Stimulated activated CD4-positive, alpha-beta T cell treated with anti-CD3 and anti-CD28 coated beads, Interleukin-15, amount 100 ng/mL, for 48 hours (primary cell): ENCODE data around the gene HTR5A.
"Not testable (repeated sequence)": the region's sequence is repeated elsewhere in the genome, so short reads cannot be mapped to it uniquely, and the experiment has no call there.

Experiments
- DNase-seq, 2 donors: peaks; one replicate each; pipeline ENCODE4 v3.0.0-alpha.2; 2020; ENCODE audit warnings: low read depth in 2 of 2

The HTR5A gene

DNA sequence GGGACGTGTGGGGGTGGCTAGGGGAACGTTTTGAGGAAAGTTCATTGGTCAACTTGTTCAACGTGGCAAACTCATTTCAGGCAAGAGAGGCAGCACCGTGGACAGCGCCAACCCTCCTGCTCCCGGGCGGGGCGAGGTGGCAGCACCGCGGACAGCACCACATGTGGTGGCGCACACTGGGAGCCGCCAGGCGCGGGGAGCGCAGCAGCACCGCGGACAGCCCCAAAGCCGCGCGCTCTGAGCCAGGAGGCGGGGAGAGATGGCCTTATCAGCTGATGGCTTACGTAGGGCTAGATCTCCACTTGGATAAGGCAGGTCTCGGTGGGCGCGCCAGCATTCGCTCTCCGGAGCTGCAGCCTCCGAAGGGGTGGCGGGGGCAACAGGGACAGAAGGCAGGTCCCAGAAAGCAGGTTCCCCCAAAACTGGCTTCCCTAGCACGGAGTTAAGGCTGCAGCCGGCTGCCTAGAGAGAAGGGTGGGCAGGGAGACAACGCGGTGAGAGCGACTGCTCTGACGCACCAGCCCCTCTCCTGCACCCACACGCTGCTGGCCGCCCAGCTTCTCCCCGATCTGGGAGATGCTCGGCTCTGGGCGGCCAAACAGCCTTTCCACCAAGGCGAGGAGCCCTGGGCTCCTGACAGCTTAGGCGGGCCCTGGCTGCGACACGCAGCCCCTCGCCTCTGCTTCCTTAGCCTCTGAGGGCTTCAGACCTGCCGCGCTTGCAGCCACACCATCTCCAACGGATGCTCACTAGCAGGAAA lies at the start of gene HTR5A:
TSS of gene HTR5A (plus strand) at position 333 of the 760 bp plus-strand sequence. CDS start 576 bp downstream, outside the sequence.
- peak; percentile 54 to 80 for DNase-seq

DNA sequence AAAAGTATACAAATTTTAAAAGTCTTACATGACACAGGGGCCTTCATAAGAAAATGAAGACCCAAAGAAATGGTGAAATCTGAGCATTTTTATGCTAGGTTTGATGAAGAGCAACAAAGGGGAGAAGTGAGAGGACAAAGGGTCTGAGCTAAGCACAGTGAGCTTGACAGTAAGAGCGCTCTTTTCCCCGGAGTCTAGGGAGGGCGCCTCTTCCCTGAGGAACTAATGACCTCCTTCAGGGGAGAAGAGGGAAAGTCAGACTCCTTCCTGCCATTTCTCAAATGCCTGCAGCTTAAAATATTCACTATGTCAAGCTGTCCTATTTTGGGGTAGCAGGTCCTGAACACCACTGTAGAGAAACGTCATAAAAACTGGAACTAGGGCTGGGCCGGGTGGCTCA lies 49.1 kb upstream of the HTR5A start:
- DNase-seq: no peak

- DNase-seq: no peak
These were observed 48.4 kb upstream of the HTR5A start for GRCh38 chr7:155021699-155022145.

DNA sequence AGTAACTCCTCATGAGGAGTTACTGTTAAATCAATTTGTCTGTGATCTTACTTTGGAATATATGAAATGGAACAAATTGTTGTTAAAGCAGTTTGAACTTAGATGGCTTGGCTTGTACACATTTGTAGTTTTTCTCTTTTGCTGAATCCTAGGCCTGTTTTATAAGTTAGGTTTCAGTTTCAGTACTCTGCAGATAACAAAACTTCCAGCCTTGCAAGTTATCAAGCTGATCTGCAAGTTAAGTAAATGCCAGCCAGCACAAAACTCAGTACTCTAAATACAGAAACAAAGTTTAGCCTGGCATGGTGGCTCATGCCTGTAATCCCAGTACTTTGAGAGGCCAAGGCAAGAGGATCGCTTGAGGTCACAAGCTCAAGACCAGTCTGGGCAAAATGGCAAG lies 42.2 kb upstream of the HTR5A start:
- no peak for DNase-seq

GRCh38 chr7:155032978-155033377 lies 37.1 kb upstream of the HTR5A start:
- DNase-seq: no peak

DNA sequence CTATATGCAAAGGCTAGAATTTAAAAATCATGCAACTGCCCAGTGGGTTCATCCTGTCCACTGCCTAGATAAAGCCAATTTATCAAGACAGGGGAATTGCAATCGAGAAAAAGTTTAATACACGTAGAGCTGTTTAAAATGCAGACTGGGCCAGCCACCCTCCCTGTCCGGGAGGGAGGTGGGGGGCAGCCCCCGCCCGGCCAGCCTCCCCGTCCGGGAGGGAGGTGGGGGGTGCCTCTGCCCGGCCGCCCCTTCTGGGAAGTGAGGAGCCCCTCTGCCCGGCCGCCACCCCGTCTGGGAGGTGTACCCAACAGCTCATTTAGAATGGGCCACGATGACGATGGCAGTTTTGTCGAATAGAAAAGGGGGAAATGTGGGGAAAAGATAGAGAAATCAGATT lies 35.6 kb upstream of the HTR5A start:
- DNase-seq: not testable (repeated sequence)

GRCh38 chr7:155038335-155038734 lies 31.8 kb upstream of the HTR5A start:
- DNase-seq: no peak

DNA sequence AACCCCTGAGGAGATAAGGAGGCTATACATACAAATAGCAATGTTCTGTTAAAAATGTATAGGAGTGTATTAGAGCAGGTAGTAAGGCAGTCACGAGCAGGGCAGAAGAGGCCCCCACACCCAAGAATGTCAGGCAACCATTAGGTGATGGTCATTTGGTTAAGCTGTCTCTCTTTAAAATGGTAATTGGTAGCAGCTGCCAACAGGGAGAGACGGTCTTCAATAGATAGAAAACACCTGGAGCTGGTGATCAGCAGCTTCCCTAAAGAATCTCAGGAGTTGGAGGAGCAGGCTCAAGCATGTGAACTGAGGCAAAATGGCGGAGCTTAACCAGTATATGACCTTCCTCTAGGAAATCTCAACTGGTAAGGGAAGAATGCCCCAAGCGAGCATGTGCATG lies 26.4 kb upstream of the HTR5A start:
- no peak for DNase-seq

- DNase-seq: no peak
These were observed 22.1 kb upstream of the HTR5A start for GRCh38 chr7:155048006-155048405.

DNA sequence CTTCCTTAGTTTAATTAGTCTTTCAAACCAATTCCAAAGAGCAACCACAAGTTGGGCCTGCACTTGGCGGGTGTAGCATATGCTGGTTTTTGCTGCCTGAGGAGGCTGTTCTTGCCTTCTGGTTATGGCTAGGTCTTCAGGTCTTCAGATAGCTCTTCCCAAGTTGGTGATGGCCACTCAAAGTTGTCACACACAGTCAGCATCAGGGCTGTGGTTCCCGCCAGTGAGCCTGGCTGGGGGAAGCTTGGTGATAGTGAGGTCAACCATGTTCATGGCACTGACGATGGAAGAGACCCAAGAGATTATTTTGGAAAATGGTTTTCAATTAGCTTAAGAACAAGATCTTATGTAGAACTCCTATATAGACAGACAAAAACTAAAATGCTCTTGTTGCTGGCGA lies 18.8 kb upstream of the HTR5A start:
- DNase-seq: no peak

- DNase-seq: no peak
These were observed 17.1 kb upstream of the HTR5A start for GRCh38 chr7:155053002-155053401.

DNA sequence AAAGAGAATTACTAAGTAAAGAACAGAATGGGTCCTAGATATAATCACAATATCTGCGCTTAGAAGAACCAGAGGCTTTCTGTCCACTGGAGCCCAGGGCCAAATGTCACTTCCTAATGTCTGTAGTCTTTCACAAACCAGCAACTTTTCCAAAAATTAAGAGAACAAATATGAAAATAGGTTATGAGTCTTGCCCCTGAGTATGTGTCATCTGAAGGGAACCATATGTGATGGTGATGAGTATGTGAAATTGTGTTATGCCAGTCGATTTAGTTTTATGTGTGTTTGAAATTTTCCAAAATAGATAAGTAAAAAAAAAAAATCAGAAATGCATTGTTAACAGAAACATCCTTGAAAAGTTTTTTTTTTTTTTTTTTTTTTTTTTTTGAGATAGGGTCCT lies 15.4 kb upstream of the HTR5A start:
- DNase-seq: no peak

- DNase-seq: no peak
These were observed 13.0 kb upstream of the HTR5A start for GRCh38 chr7:155057076-155057475.

GRCh38 chr7:155058896-155059295 lies 11.2 kb upstream of the HTR5A start:
- no peak for DNase-seq

GRCh38 chr7:155059703-155060102 lies 10.4 kb upstream of the HTR5A start:
- DNase-seq: no peak

- no peak for DNase-seq
These were observed 7.7 kb upstream of the HTR5A start for GRCh38 chr7:155062411-155062810.

DNA sequence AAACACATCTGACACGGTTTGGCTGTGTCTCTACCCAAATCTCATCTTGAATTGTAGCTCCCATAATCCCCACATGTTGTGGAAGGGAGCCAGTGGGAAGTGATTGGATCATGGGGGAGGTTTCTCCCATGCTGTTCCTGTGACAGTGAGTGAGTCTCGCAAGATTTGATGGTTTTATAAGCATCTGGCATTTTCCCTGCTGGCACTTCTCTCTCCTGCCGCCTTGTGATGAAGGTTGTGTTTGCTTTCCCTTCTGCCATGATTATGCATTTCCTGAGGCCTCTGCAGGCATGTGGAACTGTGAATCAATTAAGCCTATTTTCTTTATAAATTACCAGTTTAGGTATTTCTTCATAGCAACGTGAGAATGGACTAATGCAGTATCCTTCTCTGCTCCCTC lies 5.9 kb upstream of the HTR5A start:
- no peak for DNase-seq

- DNase-seq: no peak
These were observed 3.6 kb upstream of the HTR5A start for GRCh38 chr7:155066417-155066950.

- DNase-seq: no peak
These were observed 1.1 kb downstream of the HTR5A start for GRCh38 chr7:155071121-155071651.

DNA sequence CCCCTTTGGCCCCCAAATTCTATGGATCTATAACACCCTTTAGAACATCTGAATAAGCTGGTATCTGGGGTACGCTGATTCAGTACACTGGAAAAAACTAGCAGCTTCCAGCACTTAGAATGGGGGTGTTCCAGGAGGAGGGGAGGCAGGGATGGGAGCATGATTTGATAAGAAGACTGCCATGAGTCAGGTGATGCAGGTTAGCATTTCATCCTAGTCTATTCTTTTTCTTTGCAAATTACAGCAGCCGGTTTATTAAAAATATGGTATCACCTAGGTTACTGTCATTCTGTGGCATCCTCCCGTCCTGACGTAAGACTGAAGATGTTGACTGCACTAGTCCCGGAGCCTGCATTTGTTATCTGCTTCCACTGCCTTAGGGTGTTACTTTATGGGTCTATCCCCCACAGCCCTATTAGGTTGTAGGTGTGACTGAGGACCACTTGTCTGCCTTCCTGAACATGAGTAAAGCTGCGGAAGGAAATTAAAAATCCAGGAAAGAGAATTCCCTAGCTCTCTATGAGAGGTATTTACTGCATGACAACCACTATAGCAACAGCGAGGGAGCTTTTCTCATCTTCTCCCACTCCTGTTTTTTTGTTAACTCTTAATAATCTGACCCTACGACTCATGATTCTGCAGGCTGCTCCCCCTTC lies 1.9 kb downstream of the HTR5A start:
- no peak for DNase-seq

- no peak for DNase-seq
These were observed 3.8 kb downstream of the HTR5A start for GRCh38 chr7:155073922-155074321.

- no peak for DNase-seq
These were observed 13.9 kb downstream of the HTR5A start for GRCh38 chr7:155084021-155084420.

DNA sequence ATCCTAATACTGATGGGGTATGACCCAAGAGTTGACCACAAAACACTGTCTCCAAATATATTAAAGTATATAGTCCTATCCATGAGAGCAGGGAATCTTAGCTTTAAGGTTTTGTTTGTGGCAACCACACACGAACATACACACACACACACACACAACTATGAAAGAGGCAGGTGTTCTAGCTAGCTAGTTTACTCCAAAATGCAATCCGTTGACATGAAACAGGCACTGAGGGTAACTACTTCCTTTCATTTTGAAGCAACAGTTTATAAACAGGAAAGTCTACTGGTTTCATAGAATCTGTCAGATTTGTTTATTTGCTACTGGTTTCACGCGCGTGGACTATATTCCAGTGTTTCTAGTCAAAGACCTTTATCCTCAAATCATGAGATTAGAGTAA lies 14.8 kb downstream of the HTR5A start:
- no peak for DNase-seq
